GM15510 (cell line): ENCODE measurements around the gene SELENOI.

Experiments
- POLR2A ChIP-seq: IDR thresholded peaks from 3 replicates; pipeline ENCODE4 v1.6.1; 2011; ENCODE audit warnings: borderline replicate concordance; ENCODE audit not compliant: insufficient read length; ENCODE audit errors: extremely low read depth

SELENOI gene

DNA sequence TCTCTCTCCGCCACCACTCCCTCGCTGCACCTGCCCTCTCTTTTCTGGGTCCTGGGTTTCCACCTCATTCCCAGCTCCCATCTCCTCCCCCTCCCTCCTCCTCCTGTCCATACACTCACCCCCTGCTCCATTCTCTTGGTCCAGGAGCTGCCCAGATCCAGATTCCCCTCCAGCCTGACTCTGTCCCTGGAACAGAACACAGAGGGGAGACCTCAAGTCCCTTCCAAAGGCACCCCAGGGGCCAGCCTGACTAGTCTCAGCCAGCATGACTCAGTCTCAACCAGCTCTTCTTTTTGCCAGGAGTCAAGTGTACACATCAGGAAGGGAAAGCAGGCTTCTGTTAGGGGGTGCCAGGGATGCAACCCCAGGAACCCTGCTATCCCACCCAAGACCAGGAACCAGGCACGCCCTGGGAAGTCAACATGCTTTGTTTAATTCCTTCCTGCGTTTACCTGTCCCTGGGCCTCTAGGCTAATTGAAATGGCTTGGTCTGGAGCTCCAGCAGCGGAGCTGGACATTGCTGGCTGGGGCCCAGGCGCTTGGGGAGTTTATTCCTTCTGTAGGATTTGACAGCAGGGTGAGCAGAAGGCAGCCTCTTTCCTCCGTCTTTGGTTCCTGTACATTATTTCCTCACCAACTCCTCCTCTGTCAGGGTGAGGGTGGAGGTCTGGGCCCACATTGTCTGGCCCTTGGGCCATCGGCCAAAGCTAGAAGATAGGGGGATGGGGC, 28.4 kb upstream of the SELENOI start:
- no peak for TF ChIP-seq POLR2A

DNA sequence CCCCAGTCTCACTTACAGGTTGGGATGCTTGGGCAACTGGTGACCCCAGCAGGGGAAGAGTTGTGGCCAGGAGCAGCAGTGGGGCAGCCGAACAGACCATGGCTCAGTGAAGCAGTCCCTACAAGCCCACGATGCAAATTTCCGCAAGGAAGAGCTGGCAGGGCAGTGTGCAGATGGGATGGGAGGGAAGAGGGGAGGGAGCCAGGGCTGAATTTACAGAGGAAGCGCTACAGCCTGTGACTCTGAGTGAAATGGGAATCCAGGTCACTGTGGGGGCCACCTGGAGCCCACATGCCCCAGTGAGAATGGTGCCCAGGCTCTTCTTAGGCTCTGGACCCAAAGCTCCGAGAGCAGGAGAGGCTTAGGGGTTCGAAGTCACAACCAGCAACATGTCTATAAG, 27.0 kb upstream of the SELENOI start:
- no peak for TF ChIP-seq POLR2A

DNA sequence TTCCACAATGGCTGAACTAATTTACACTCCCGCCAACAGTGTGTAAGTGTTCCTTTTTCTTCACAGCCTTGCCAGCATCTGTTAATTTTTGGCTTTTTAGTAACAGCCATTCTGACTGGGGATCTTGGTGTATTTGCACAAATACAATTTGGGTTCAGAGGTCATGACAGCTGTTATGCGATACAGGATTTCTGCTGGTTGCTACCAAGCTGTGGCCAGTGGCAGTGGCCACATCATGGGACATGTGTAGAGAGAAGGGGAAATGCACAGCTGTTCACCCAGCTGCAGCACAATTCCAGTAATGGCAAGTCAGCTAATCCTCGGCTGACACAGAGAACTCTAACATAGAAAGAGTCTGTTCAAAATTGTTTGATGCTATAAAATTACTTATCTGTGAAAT, 21.0 kb upstream of the SELENOI start:
- TF ChIP-seq POLR2A = no peak

DNA sequence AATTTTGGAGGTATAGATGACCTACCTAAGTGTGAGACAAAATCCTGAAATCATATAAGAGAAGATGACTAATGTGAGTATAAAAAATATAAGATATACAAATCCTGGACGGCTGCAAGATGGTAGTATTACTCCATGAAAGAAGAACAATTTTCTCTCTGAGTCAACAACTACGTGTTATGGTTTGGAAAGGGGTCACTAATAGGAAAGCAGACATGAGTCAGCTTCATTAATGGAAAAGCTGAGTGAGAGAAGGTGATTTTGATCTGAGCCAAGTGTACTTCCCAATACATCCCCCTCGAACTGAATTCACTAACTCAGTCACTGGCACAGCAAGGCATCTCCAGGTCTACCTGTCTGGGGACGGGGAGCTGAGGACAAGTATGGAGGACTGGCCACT, 20.1 kb upstream of the SELENOI start:
- no peak for TF ChIP-seq POLR2A

DNA sequence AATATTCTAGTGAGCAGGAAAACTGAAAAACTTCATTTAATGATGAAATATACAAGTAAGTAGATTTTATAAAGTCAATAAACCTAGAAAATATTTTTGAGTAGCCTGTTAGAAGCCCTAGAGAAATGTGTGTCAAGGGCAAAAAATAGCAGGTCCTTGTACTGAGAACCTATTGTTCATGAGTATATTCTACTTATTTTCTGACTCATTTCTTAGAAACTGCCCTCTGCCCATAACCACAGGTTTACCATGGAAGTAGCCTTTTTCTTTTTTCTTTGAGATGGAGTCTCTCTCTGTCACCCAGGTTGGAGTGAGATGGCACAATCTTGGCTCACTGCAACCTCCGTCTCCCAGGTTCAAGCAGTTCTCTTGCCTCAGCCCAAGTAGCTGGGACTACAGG, 19.4 kb upstream of the SELENOI start:
- TF ChIP-seq POLR2A = no peak

DNA sequence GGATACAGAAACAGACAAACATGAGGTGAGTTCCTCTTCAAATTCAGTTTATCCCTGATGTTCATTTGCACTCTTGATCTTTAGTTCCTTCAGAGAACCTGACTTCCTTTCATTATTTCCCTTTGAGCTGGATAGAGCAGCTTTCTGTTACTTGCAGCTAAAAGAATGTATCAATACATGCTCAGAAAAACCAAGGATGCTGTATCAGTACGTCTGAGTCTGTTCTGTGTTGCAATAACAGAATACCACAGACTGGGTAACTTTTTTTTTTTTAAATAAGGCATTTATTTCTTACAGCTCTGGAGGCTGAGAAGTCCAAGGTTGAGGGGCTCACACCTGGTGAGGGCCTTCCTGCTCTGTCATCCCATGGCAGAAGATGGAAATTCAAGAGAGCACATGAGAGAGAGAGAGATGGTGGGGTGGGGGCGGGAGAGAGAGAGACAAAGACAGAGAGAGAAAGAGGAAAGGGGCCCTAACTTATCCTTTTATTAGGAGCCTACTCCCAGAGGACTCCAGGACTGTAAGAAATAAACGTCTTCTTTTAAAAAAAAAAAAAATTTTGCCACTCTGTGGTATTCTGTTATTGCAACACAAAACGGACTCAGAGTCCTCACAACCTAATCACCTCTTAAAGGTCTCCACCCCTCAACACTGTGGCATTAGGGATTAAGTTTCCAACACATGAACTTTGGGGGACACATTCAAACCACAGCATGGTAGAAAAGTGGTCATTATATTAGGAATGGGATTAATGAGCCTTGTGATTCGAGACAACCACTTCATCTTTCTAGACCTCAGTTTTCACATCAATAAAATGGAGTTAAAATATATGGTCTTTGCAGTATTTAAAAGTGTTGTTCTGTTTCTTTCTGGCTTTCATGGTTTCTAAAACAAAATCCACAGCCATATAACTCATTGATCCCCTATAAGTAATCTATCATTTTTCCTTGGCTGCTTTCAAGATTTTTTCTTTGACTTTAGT, 18.4 kb upstream of the SELENOI start:
- TF ChIP-seq POLR2A = no peak

DNA sequence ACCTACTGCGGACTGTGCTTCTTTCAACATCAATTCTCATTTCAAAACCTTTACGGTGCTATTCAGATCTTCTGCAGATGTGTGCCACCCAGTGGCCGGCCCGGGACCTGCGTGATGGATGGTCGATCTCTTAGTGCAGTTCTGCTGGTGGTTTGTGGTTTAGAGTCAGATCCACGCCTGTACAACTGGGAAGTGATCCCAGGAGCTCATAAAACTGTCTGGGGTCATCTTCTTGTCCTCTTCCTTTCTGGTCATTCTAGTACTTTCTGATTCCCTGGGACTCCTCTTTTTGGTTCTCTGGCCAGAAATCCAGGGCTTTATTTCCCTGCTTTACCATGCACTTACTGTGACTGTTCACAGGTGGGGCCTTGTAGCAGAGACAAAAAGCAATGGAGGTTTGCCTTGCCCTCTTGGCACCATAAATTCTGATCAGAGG, 15.8 kb upstream of the SELENOI start:
- TF ChIP-seq POLR2A = no peak

DNA sequence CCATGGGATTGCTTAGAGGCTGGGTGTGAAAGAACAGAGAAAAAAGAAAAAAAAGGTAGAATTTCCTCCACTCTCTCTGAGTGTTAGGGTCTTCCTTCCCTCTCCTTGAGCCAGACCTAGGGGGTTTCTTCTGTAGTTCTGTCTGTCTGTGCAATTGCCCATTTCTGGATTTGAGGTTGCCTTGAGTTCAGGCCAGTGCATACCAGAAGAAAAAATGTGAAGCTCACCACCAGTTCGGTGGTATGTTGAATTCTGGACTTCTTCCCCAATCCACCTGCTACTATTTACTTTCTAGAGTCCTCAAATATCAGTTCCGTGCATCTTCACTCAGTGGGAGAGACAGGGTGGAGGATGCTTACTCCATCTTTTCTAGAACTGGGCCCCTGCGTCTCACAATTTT, 15.3 kb upstream of the SELENOI start:
- no peak for TF ChIP-seq POLR2A

DNA sequence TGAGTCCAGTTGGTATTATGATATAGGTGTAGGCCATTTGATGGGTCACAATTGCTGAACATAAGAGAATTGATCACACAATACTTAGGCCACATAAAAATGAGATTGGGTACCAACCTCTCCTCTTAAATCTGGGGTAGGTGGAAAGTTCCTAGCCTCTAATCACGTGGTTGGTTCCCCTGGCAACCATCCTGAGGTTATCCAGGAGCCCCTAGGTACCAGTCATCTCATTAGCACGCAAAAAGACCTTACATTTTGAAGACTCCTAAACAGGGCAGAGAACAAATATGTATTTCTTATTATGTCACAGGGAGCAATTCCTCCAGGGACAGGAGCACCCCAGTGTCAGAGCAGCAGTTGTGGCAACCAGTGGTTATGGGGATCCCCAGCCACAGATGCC, 12.7 kb upstream of the SELENOI start:
- no peak for TF ChIP-seq POLR2A

DNA sequence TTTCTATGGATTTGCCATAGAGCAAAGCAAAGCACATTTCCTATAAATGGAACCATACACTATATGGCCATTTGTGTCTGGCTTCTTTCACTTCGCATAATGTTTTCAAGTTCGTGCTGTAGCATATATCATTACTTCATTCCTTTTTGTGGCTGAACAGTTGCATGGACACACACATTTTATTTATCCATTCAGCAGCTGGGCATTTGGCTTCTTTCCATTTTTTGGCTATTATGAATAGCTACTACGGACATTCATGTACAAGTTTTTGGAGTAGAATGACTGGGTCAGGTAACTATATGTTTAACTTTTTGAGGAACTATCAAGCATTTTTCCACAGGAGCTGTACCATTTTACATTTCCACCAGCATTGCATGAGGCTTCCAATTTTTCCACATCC, 10.7 kb upstream of the SELENOI start:
- no peak for TF ChIP-seq POLR2A

DNA sequence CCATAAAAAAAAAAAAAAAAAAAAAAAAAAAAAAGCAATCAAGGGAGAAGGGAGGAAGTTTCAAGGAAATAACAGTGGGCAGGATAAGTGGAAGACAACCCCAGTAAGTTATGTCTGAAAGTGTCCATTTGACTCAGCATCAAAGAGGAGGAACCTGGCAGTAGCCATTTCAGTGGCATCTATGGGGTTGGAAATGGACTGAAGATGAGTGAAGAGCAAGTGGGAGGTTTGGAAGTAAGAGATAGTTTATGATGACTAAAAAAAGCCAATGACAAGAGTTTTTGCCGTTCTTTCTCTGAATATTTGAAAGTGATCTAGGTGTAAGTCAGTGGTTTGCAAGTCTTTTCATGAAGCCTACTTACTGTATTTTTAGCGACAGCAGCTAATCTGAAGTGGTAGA, 9.2 kb upstream of the SELENOI start:
- no peak for TF ChIP-seq POLR2A

DNA sequence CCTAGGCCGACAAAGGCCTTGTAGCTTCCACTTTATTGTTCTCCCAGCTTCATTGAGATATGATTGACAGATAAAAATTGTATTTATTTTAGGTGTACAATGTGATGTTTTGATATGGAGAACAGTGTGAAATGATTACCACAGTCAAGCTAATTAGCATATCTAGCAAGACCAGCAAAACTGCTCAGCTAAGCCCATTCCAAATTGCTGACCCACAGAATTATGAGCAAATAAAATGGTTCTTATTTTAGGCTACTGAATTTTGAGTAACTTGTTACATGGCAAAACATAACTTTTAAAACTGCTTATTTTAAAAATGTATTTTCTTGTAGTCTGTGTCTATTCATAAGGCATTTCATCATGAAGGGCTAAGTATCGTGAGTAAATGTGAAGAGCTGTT, 8.6 kb upstream of the SELENOI start:
- TF ChIP-seq POLR2A = no peak

DNA sequence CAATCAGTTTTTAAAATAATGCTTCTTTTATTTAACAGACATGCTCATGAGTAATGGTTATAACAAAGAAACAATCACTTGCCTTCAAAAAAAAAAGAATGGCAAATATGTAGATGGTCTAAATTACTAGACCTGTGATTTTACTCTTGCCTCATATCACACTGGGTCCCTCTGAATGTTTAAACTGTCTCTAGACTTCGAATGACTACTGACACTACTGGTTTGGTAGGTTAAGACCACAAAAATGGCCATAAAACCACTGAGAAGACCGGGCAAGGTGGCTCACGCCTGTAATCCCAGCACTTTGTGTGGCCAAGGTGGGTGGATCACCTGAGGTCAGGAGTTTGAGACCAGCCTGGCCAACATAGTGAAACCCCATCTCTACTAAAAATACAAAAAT, 5.1 kb upstream of the SELENOI start:
- TF ChIP-seq POLR2A = no peak

DNA sequence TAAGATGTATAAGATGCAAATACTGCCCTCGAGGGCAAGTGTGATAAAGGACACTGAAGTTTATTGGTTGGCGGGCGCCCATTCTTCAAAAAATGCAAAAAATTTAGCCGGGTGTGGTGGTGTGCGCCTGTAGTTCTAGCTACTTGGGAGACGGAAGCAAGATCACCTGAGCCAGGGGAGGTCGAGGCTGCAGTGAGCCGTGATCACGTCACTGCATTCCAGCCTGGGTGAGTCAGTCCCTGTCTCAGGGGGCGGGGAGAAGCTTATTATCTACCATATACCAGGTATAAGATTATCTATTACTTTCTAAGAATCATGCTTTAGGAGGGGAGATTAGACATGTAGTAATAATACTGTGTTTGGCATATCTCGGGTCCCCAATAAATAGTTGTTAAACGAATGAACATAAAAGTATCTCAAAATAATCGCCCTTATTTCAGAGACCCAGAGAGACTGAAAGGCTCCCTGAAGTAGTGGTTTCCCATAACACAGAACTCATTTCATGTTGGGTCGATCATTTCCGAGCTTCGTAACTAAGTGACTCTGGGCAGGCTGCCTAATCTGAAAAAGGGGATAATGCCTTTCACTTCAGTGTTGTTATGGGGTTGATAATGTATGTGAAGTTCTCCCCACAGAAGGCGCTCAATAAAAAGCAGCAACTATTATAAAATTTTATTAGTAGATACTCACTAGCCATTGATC, 1.2 kb upstream of the SELENOI start:
- no peak for TF ChIP-seq POLR2A

DNA sequence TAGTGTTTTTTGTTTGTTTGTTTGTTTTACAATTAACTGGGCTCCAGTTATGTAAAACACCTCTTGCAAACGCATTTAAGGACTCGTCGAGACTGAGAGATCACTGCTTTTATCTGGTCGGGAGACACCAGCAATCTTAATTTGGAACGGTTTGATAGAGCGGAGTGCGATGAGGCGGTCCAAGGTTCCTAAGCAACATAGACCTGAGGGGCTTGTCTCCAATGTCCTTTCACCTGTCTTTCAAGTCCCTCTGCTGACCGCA, 729 bp upstream of the SELENOI start:
- no peak for TF ChIP-seq POLR2A
